ENCODE measurements around the gene OLFML2A. TPM values are rescaled to one million over a fixed set of nuclear protein-coding genes. Genes with fewer than 3 reads are reported as not detected.

The OLFML2A gene
- total RNA-seq, result not detected

GRCh38 chr9:124776954-124777648, at the start of gene OLFML2A:
TSS of gene OLFML2A (plus strand) at chr9:124777133. CDS start at chr9:124777271, 138 bp downstream.

GRCh38 chr9:124771021-124771866, 5.7 kb upstream of the OLFML2A start, which contains the start of gene NR6A1:
TSS of gene NR6A1 (minus strand) at chr9:124771311.

GRCh38 chr9:124852829-124853531, 76.0 kb downstream of the OLFML2A start, which contains the start of gene WDR38:
TSS of gene WDR38 (plus strand) at chr9:124853460. CDS start at chr9:124853532, 72 bp downstream.

GRCh38 chr9:124861342-124862229, 84.7 kb downstream of the OLFML2A start, which contains the start of the genes ARPC5L and RPL35:
TSS of gene ARPC5L (plus strand) at chr9:124862130. CDS start at chr9:124869291, 7,161 bp downstream.
TSS of gene RPL35 (minus strand) at chr9:124861957. CDS start at chr9:124861912, 45 bp downstream.

Other genes with a start within 250 kb of the OLFML2A start
- under 1 TPM; 0.19 to 0.50 TPM for gene NR6A1, start 5.8 kb upstream of the OLFML2A start, total RNA-seq
- gene WDR38, start 76.3 kb downstream of the OLFML2A start, total RNA-seq, result not detected
- gene RPL35, start 84.8 kb downstream of the OLFML2A start, total RNA-seq, result 1,000 to 10,000 TPM; 1,539 to 1,574 TPM
- gene ARPC5L, start 85.0 kb downstream of the OLFML2A start, total RNA-seq, result 10 to 100 TPM; 59.5 TPM
- gene GOLGA1, start 163.9 kb downstream of the OLFML2A start, total RNA-seq, result 10 to 100 TPM; 16.9 to 17.4 TPM

Measured in activated naive CD4-positive, alpha-beta T cell treated with anti-CD3 and anti-CD28 coated beads, Interleukin-2, amount 10 ng/mL, durations not matched to agents 5 hours and 36 hours (primary cell).